Stimulated activated CD4-positive, alpha-beta T cell treated with anti-CD3 and anti-CD28 coated beads, TNF-alpha, amount 100 ng/mL, for 1 hour (primary cell): ENCODE measurements around the gene IGSF5.
"Not testable (repeated sequence)": the region's sequence is repeated elsewhere in the genome, so short reads cannot be mapped to it uniquely, and the experiment has no call there.

Experiments used
- DNase-seq, 3 donors: peaks; one replicate each; pipeline ENCODE4 v3.0.0-alpha.2; 2020; ENCODE audit warnings: low read depth in 3 of 3, low spot score in 1 of 3

Gene IGSF5

GRCh38 chr21:39737376-39738000, 7.5 kb upstream of the IGSF5 start:
- no peak for DNase-seq

DNA sequence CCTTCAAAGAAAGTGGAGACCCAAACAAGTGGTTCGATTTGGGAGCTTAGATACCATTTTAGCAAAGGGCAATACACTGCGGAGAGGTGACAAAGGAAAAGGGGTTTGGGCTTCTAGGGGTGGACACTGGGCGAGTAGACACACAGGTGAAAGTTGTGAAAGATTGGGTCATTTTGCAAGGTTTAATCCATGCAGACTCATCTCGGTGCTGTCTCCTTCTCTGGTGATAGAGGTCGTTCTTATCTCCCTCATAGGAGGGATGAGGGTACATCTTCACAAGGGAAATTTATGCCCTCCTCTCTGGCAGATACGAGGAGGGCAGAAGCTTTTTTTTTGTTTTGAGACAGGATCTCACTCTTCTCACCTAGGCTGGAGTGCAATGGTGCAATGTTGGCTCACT, 6.4 kb upstream of the IGSF5 start:
- DNase-seq, result no peak

GRCh38 chr21:39739531-39739930, 5.5 kb upstream of the IGSF5 start:
- DNase-seq, result not testable (repeated sequence)

DNA sequence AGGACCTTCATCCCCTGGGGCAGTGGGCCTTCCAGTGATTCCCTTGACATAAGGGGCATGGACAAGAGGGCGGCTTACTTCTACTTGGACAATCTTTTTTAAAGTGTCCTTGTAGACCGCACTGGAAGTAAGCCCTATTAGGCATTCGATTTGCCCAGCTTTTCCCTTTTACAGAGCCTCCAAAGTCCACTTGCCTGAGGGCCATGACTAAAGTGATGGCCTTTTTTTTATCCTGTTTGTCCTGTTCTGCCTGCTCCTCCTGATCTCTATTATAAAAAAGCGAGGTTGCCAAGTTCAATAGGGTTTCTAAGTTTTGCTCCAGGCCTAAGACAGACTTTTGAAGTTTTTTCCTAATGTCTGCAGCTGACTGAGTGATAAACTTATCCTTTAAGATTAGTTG, 2.4 kb upstream of the IGSF5 start:
- DNase-seq, result not testable (repeated sequence)

GRCh38 chr21:39745332-39745731, 349 bp downstream of the IGSF5 start:
- not testable (repeated sequence) for DNase-seq

DNA sequence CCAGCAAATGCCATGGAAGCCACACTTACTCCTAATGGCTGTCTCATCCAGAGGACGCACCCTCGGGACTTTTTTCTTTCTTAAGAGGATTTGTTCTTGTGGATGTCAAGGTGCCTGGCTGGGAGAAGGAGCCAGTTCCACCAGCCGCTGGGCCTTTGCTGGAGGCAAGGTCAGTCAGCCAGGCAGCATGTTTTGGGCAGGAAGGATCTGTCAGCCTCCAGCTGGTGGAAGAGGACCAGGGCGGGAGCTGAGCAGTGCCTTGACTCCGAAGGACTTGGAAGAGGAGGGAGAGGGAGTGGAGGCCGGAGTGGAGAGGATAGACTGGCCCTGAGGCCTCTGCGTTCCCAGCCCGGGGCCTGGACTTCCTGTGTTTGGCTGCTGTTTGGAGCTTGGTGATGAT, 5.7 kb downstream of the IGSF5 start:
- no peak for DNase-seq

DNA sequence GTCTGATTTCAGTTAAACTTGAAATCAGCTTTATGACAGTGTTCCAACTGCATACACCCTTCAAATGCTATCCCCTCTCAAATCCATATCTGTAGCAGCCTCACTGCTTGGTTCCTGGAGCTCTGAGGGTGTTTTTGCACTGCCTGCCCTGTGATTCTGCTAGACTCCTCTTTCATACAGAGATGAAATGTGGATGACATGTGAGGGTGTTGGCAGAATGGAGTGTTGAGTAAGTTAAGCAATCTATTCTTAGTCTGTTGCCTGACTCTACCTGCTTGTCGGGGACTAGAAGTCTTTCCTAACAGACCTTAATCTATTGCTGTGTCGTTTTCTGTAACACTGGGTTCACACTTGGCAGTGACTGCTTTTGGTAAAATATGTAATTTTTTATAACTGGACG, 9.8 kb downstream of the IGSF5 start:
- no peak for DNase-seq

GRCh38 chr21:39756285-39756684, 11.3 kb downstream of the IGSF5 start:
- DNase-seq, result no peak

DNA sequence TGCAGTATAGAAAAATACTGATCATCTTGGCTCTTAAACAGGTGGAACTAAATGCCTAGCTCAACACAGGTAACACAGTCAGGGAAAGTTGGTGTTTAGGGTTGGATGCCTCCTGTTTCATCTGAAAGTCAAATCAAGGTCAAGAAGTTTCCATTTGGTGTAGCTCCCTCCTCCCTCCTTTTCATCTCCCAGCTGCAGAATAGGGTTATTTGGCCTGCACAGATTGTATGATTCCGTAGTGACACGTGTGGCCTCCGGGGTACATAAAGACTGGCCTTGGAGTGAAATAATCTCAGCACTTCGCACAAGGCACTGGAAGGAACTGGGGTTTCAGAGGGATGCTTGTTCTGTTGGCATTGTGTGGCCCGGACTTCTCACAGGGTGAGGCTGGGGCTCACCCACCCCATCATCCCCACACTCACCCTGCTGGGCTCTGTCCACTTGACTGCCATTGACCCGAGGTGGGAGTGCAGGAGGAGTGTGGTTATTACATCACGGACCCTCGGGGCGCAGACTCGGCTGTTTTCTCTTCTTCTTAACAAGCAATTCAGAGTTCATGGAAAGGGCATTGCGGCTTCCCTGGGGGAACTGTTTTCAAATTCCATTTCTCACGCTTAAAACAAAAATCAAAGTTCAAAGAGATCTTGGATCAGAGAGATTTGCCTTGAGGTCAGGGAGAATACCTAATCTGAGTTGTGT, 18.4 kb downstream of the IGSF5 start:
- DNase-seq, result no peak

DNA sequence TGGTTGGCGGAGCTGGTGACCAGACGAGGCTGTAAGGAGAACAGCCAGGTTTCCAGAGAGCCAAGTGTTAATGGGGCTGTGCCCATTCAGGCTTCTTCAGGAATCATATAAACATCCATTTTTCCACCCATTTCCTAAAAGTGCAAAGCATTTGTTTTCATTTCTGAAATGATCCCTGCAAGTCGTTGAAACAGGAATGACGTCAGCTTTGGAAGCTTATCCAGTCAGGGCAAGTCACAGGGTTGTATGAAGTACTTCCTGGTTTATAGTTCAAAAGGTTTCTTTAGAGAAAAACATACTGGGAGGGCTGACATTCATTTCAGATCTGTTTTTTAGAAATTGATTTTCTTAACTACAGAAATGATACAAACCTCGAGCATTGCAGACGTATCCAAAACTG, 29.2 kb downstream of the IGSF5 start:
- no peak for DNase-seq

DNA sequence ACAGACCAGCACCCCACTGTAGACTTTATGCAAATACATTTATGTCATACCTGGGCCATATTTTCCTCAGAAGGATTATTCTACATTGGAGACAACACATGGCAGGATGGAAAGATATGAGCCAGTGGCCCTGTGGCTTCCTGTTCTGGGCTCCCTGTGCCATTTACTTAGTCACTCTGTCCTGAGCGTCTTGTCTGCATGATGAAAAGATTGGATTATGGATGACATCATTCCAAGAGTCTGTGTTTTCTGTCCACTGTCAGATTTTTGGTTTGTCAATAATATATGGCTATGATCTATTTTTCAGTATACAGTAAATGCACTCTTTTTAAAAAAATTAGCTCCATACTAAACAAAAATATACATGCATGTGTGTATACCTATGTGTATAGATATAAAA, 30.8 kb downstream of the IGSF5 start:
- DNase-seq, result no peak

GRCh38 chr21:39776589-39776988, 31.6 kb downstream of the IGSF5 start:
- DNase-seq, result no peak

- DNase-seq, result no peak
Observed at GRCh38 chr21:39781331-39781730, 36.3 kb downstream of the IGSF5 start.

DNA sequence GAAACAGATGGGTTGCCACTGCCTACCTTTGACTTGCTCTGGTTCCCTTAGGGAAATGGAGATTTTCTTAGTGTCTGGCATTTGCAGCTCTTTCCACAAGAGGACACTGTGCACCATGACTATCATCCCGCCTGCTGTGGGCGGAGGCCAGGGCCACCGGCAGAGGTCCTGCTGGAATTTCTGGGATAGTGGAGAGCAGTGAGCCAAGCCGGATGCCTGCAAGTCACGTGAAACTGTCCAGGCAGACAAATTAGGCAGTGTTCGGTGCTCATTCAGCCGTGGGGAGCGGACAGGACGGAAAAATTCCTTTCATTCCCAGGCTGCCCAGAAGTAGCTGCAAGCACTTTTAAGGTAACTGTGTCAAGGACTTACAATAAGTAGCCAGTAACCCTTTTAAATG, 43.4 kb downstream of the IGSF5 start:
- no peak for DNase-seq

DNA sequence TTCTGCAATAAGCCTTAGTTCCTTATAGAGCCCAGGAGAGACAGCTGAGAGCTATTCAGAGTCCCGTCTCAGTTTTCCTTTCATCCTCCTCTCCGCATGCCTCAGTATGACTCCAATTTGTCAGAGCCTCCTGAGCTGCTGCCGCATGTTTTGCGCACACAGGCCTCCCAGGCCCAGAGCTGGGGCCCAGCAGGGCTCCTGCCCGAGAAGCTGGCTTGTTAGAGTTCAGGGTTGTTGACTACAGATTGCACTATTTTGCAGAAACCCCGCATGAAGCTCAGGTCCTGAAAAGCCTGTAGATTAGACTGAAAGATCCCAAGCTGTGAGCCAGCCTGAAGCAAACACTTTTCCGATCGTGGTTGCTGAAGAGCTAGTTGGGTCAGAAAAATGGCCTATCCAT, 51.5 kb downstream of the IGSF5 start:
- no peak for DNase-seq

DNA sequence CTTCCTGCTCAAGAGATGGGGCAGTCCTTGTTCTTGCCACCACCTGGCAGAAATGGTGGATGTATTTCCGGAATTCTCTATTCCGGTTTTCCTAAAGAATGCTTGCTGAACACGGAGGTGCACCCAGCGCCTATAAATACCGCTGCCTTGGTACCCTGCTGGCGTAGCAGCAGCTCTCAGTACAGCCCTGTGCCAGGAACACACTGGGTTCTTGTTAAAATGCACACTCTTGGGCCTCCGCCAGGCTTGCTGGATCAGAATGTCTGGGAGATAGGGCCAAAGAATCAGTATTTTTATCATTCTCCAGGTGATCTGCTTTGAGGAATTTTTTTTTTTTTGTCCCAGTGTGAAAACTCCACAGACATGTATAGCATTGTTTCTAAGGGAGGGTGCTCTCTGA, 54.2 kb downstream of the IGSF5 start:
- DNase-seq, result no peak

- DNase-seq, result no peak
Observed at GRCh38 chr21:39800311-39800710, 55.3 kb downstream of the IGSF5 start.

GRCh38 chr21:39802217-39802616, 57.2 kb downstream of the IGSF5 start:
- DNase-seq, result no peak

GRCh38 chr21:39803393-39803792, 58.4 kb downstream of the IGSF5 start:
- no peak for DNase-seq

DNA sequence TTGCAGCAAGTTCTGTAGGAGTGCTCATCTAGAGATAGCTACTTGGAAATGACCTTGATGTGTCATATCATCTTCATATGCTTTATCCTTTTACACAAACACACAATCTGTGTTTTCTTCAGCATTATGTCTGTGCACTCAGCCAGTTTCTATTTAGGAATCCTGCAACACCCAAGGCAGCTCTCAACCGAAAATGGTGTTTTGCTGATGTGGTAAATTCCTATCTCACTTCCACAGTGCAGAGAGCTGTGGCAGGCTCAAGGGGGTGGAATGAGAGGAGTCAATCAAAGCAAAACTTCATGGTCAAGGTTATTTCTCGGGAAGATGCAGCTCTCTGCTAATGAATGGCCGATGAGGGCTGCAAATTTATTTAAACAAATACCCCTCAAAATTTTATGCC, 59.3 kb downstream of the IGSF5 start:
- DNase-seq, result no peak

DNA sequence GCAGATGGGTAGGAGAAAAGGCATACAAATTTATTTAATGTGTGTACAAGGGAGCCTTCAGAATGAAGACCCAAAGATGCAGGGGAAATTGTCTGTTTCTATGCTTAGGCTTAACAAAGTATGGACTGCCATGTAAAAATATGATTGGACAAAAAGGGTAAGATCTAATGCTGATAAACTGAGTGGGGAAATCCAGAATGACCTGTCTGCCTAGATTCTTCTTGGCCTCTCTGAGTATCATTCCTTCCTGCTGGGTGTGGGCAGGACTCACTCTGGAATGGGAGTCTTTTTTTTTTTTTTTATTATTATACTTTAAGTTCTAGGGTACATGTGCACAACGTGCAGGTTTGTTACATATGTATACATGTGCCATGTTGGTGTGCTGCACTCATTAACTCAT, 61.0 kb downstream of the IGSF5 start:
- no peak for DNase-seq

DNA sequence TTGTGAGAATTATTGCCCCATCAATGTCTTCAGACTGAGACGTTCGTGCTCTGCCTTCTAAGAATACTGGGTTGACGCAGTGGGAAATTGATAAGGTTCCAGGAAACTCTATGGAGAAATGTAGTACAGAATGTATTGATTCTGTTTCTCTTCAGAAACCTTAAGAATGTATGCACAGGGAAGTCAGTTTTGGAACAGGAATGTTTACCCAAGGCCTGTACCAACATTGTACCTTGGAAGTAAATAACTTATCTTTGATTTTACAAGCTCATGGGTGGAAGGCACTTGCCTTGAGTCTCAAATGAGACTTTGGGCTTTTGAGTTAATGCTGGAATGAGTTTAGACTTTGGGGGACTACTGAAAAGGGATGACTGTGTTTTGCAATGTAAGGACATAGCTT, 62.8 kb downstream of the IGSF5 start:
- DNase-seq, result no peak

- no peak for DNase-seq
Observed at GRCh38 chr21:39809936-39810335, 65.0 kb downstream of the IGSF5 start.
